GM18858 (cell line): ENCODE data around the gene CHMP4A.

ENCODE experiments used
- ATAC-seq: cut with Tn5 transposase; IDR thresholded peaks from one replicate; pipeline ENCODE4 v1.9.1; 2021; ENCODE audit not compliant: unreplicated experiment

The CHMP4A gene

DNA sequence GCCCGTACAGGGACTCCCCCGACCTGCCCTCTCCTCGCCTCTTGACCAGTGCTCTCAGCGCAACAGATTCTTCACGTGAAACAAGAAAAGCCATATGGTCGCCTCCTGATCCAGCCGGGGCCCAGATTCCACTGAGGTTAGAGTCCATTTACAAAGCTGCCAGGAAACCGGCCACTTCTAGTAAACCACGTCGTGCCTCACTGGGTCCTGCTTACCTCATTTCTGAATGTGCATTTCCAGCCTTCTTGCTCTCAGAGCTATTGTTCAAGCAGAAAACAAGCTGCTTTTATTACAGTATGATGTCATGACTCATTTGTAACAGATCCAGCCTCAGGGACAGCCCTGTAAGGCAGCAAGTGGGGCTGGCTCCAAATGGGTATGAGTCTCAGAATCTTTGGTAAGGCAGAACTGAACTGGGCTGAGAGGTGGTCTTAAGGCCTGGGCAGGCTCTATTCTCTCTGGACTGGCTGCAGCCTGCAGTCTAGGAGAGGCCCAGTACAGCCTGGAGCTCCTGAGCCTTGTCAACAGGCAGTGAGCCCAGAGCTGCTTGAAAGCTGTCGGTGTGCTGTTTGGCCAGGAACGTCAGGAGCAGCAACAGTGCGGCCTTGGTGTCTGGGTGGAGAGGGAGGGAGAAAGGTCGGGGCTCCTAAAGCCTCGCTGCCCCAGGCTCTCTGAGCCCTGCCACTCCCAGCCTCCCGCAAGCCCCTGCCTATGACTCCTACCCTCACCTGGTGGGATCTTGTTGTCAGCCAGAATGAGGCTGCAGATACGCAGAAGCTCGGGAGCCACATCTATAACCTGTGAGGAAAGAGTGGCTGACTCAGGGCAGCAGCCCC is 33.1 kb downstream of the CHMP4A start:
- no peak for ATAC-seq

DNA sequence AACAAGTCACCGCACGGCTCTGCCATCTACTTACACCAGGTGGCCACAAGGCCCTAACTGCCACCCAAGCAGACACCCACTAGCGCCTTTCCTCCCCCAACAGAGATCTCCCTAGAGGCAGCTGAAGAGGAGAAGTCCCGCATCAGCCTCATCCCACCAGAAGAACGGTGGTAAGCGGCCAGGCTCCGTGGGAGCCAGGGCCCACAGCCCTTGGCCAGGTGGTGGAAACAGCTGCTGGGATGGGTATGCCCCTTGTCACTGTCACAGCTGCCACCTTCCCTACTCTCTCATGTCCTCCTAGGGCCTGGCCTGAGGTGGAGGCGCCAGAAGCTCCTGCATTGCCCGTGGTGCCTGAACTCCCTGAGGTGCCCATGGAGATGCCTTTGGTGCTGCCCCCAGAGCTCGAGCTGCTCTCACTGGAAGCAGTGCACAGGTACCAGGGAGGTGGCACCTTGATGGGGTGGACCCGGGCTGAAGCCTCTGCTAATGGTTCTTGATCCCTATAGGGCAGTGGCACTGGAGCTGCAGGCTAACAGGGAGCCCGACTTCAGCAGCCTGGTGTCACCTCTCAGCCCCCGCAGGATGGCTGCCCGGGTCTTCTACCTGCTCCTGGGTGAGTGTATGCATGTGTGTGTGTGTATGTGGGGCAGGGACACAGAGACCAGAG is 33.9 kb downstream of the CHMP4A start:
- no peak for ATAC-seq

DNA sequence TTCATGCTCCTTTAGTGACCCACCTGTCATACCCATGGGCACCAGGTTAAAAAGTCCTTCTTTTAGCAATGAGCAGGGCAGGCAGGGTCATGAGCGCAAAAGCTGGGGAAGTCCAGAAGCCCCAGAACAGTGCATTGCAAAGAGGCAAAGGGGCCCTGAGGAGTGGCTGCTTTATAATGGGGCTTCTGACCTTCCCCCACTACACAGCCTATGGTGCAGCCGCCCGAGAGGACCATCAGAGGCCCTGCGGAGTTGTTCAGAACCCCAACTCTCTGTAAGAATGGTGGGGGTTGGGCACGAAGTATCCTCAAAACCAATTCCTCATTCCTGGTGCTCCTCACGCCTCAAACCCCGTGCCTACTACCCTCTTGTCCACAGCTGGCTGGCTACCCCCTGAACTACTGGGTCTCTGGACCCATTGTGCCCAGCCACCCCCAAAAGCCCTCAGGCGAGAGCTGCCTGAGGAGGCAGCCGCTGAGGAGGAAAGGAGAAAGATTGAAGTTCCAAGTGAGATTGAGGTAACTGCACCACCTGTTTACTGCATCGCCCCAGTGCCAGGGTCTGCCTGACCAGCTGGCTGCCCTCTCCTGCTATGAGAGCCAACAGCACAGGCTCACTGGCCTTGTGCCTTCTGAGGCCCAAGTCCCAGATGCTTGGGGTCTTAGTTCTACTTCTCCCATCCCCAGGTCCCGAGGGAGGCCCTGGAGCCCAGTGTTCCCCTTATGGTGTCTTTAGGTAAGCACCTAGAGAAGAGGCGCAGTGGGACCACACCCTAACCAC is 34.7 kb downstream of the CHMP4A start:
- ATAC-seq = no peak

DNA sequence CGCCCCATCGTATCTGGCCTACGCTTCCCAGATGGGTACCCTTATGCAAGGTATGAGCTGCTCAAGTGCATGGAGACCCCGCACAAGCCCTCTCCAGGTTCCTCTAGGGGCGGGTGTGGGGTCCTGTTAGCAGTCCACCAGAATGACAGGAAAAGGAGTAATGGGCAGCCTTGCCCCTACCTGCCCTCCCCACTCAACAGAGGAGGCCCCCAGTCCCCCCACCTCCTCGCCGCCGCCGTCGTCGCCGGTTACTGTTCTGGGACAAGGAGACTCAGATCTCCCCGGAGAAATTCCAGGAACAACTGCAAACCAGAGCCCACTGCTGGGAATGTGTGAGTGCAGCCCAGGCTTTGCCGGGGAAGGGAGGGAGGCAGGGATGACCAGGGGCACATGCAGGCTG is 35.4 kb downstream of the CHMP4A start:
- no peak for ATAC-seq

DNA sequence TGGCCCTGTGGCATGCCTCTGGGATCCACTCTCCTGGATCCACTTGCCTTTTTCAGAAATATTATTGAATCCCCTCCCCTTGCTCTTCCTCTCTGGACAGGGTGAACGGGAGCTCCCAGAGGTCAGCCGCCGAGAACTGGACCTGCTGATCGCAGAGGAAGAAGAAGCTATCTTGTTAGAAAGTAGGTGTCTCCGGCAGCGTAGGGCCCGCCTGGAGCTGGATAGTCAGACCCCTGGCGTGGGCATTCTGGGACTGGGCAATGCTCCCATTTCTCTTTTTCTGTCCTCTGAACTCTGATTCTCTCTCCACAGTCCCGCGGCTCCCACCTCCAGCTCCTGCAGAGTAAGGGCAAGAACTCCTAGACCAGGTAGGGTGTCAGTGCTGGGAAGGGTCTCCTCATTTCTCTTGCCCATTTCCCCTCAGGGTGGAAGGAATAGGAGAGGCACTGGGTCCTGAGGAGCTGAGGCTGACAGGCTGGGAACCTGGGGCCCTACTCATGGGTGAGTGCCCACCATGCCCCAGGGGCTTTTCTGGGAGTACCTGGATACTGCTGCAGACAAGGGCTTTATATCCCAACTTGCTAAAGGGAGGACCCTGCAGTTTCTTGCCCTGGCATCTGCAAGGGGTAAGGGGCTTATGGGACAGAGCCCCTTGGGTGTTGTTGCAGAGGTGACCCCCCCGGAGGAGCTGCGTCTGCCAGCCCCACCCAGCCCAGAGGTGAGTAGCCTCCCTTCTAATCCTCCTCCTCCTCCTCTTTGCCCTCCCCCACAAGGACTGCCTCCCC is 36.1 kb downstream of the CHMP4A start:
- ATAC-seq = no peak

DNA sequence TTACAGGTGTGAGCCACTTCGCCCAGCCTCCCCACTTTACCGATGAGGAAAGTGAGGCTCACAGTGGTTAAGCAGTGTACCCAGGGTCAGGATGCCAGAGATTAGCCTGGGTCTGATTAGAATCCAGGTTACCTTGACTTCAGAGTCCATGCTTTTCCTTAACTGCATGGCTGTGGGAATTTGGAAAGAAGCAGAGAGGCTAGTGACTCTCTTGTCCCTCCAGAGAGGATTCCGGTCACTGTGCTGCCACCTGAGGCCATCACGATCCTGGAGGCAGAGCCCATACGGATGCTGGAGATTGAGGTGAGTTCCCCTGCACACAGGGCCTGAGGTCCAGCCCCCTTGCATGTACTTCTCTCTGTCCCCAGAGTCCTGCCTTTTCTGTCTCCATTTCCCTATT is 36.7 kb downstream of the CHMP4A start:
- ATAC-seq = no peak

DNA sequence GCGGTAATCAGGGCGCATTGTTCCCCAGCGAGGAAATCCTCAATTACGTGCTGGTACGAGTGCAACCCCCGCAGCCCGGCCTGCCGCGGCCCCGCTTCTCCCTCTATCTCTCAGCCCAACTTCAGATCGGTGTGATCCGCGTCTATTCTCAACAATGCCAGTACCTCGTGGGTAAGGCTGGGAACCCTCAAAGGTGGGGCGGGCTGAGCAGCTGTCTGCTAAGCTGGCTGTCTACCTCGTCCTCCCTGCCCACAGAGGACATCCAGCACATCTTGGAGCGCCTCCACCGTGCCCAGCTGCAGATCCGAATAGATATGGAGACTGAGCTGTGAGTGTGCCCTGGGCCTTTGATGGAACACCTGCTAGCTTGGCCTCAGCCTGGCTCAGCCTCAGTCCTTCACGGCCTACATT is 40.4 kb downstream of the CHMP4A start:
- no peak for ATAC-seq

DNA sequence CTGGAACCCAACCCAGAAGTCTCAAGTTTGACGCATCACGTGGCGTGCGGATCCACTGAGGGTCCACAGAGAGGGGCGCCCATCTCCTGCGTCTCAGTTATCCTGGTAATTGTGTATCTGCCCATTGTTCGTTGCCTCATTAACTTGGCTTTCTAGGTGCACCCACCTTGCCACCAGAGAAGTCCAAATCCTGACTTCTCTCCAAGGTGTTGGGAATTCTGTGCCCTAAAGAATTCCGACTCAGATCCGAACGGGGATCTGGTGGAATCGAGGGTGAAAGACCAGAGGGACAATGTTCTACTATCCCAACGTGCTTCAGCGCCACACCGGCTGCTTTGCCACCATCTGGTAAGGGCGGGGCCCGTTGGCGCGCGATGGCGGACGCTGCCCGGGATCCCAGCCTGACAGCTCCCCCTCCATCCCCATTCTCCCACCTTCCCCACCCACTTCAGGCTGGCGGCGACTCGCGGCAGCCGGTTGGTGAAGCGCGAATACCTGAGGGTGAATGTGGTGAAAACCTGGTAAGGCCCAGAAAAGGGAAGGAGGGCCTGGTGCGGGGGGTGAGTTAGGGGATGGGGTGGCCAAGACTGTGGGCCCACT is 40.9 kb downstream of the CHMP4A start:
- no peak for ATAC-seq

DNA sequence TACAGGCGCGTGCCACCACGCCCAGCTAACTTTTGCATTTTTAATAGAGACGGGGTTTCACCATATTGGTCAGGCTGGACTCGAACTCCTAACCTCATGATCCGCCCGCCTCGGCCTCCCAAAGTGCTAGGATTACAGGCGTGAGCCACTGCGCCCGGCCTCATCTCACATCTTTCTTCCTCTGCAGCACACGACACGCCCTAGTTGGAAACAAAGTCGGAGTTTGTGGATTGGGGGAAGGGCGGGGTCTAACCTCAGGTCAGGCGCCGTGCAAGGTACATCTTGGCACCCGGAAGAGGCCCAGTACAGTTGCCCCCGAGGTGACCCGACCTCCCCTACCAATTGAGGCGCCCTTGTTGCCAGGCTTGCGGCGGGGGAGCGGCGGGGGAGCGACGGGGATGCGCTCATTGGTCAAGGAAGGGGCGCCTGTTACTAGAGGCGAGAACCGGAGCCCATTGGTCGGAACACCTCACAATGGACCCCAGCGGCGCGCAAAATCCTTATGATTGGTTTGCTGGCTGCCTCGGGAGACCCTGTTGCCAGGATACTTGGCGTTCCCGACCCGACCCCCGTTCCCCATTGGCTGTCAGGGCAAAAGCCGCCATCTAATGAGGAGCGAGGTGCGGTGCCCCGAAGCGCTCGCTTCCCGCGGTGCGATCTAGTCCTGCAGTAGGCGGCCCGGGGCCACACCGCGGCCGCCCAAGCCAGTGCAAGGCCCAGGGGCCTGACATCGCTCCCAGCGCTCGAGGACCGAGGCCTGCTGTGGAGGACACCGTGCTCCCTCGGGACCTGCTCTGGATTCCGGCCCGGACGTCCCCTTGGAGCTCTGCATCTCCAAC is 41.6 kb downstream of the CHMP4A start, which contains the start of gene REC8:
Gene REC8 (plus strand): TSS at position 659 of the 839 bp plus-strand sequence. CDS start 473 bp downstream, outside the sequence.
- peak; percentile 70 for ATAC-seq

DNA sequence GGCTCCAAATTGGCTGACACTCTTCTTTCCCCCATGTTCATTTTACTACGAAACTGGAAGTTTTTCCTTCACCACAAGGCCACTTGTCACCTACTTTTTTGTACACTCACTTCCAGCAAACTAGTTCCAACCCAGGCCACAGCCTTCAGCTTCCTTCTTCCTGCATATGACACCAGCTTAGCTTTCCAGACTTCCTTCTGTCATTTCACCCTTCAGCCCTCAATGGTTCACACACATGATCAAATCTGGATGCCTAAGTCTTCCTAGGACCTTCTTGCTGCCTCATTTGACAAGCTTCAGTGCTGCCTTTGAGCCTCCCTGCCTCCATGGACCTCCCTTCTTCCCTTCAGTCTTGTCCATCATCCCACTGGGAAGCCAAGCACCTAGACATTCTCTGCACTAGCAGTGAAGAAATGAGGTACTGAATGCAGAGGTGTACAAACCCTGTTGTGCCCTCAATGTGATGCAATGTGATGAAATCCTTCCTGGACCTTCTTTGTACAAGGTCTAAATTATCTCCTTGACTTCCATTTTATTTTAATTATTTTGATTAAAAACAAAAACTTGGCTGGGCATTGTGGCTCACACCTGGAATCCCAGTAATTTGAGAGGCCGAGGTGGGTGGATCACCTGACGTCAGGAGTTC is 45.7 kb downstream of the CHMP4A start:
- no peak for ATAC-seq

DNA sequence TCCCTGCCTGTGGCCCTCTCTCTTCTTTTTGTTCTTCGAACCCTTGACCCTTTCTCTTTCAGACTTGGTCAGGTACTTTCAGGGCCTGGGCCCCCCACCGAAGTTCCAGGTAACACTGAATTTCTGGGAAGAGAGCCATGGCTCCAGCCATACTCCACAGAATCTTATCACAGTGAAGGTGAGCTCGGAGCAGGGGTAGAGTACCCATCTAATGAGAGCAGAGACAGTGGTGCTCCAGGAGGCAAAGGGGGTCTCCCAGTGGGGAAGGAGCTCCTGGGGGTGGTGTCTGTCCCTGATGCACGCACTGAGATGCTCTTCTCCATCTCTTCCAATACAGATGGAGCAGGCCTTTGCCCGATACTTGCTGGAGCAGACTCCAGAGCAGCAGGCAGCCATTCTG is 47.5 kb downstream of the CHMP4A start:
- ATAC-seq = no peak

DNA sequence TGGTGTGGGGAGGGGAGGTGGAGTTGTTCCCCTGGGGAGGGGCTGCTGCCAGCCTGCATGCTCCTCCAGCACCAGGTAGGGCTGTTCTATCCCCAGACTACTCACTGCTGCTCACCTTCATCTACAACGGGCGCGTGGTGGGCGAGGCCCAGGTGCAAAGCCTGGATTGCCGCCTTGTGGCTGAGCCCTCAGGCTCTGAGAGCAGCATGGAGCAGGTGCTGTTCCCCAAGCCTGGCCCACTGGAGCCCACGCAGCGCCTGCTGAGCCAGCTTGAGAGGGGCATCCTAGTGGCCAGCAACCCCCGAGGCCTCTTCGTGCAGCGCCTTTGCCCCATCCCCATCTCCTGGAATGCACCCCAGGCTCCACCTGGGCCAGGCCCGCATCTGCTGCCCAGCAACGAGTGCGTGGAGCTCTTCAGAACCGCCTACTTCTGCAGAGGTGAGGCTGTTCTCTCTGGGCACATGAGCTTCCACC is 48.7 kb downstream of the CHMP4A start:
- ATAC-seq = no peak

DNA sequence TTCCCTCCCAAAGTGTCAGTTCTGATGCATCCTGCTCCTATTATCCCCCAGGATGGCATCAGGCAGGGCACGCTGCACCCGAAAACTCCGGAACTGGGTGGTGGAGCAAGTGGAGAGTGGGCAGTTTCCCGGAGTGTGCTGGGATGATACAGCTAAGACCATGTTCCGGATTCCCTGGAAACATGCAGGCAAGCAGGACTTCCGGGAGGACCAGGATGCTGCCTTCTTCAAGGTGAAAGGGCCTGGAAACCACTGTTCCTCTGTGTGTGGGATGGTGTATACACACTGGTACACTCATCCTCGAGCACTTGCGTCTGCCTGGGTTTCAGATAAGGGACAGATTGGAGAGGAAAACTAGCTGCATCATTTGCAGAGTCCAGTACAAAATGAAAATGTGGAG is 51.2 kb downstream of the CHMP4A start:
- no peak for ATAC-seq

DNA sequence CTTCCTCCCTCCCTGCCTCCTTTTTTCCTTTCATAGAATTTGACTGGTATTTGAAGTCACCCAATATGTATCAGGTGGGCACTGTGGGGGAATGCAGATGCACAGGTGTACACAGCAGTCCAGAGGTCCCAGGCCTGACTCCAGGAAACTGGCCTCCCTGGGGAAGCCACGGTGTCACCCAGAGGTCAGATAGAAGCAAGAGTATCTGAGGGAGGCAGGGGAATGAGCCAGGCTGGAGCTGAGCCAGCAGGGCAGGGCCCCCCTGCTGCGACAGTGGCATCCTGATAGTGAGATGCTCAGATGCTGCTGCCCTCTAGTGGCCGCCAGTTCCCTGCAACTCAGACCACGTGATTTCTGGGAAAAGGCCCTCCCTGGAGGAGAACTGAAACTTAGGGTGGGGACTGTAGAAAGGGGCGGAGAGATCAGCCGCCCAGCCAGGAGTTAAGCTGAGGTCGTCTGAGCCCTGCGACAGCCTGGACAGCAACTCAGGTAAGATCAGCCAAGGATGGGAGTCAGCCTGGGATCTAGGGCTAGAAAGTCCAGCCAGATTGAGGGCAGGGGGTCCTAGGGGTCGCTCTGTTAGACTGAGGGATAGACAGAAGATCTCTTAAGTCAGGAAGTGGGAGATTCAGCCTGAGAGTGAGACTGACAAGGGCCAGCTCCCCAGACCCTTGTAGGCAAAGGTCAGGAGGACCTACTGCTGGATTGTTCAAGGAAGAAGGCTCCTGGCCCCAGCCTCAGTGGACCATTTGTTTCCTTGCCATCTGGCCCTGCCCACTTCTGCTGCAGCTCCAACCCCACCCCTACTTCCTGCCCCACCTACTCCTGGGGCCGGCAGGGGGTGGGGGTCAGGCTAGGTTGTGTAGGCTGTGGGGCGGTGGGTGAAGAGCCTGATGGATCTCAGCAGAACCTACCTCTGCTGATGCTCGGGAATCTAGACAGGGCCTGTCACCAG is 52.2 kb downstream of the CHMP4A start, which contains the start of gene IRF9:
Gene IRF9 (plus strand): TSS at position 416 of the 955 bp plus-strand sequence. CDS start 880 bp downstream, outside the sequence.
- ATAC-seq = peak; percentile 69

DNA sequence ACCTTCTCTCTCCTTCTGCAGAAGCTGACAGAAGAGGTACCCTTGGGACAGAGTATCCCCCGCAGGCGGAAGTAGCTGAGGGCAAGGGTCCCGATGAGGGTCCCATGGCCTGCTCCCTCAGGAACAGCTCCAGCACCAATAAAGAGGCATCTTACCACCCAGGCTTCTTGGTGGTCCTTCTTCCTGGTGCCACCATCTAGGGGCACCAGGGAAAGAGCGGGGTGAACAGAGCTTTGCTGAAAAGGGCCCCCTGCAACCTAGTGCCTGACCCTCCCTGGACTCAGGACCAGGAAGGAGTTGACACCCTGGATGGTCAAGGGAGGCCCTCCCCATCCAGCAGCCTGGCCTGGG is 52.8 kb downstream of the CHMP4A start:
- ATAC-seq = no peak

DNA sequence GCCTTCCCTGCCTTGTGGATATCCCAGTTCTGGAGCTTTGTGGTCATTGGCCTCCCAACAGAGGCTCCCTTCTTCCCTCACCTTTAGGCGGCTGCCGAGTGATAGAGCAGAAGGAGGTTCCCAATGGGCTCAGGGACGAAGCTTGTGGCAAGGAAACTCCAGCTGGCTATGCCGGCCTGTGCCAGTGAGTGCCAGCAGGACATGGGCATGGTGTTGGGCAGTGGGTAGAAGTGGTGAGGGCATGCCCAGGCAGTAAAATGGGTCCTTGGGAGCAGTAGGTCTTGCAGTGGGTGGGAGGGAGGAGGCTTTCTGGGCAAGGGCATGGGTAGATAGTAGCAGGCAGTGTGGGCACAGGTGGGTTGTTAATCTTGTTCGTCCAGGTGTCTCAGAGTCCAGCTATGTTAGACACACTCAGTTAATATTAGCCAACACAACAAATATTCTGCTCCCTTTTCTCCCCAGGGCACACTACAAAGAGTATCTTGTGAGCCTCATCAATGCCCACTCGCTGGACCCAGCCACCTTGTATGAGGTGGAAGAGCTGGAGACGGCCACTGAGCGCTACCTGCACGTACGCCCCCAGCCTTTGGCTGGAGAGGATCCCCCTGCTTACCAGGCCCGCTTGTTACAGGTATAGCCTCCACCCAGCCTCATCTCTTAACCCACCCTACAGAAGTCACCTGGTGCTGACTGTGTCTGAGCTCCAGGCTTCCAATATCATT is 53.4 kb downstream of the CHMP4A start:
- ATAC-seq = no peak
